AG04449 (cell line): ENCODE measurements around the gene GMCL1.

Experiments
- CTCF ChIA-PET: fragments of 350-600 bp; formaldehyde crosslinking; extraction: SDS; loops from one replicate; lab custom pipeline; 2021; ENCODE audit warnings: antibody characterized with exemption; lab: Yijun Ruan, JAX
- POLR2A ChIA-PET: fragments of 400-600, 350-600 bp; formaldehyde crosslinking; extraction: SDS; loops from one replicate; lab custom pipeline; 2020; ENCODE audit warnings: antibody characterized with exemption, inconsistent platforms; lab: Yijun Ruan, JAX
- DNase-seq: peaks from one replicate; pipeline ENCODE4 v3.0.0-alpha.2; 2010; ENCODE audit warnings: low read depth, low spot score
- H3K4me3 ChIP-seq: 2 replicates; pipeline ENCODE4 v1.5.1; 2011; ENCODE audit warnings: low read depth, mild to moderate bottlenecking, control low read depth, low read length
- TF ChIP-seq, protein P1 (sequence below): IDR thresholded peaks from one replicate; pipeline ENCODE4 v1.5.1; 2011; ENCODE audit warnings: mild to moderate bottlenecking, moderate library complexity, low read length, control low read depth, inconsistent platforms; ENCODE audit not compliant: insufficient read depth; ENCODE audit errors: missing control alignments

Gene GMCL1

DNA sequence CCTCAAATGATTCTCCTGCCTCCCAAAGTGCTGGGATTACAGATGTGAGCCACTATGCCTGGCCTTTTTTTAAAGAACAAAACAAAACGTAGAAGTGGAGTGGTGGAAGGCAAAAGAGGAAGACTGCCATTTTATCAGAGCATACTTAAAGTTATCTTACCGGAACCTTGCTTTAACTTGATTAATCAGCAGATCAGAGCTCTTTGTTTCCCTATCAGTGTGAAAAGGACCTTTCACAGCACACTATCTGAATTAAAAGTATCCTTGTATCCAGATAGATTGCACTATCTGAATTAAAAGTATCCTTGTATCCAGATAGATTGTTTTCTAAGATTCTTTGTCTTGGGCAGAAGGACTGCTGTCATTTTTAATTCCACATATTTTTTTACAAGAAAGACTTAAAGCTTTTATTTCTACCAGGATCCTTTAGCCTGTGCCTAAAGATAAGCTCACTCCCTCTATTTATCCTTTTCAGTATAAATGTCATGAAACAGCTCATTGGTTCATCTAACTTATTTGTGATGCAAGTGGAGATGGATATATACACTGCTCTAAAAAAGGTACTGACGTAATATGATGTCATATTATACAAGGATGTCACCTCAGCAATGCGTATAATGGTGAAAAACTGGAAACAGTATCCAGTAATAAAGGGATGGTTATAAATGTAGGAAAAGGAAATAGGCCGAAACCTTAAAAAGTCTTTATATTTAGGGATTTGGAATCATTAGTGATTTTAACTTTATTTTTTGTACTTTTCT, 17.8 kb downstream of the GMCL1 start:
- DNase-seq, result no peak
- CTCF ChIA-PET, result interaction anchor here (1.7 kb wide), 2 partner anchors 31 to 122 kb away, joined by 8 to 9 read pairs; no protein-coding TSS in a partner anchor
- TF ChIP-seq, protein P1, sequence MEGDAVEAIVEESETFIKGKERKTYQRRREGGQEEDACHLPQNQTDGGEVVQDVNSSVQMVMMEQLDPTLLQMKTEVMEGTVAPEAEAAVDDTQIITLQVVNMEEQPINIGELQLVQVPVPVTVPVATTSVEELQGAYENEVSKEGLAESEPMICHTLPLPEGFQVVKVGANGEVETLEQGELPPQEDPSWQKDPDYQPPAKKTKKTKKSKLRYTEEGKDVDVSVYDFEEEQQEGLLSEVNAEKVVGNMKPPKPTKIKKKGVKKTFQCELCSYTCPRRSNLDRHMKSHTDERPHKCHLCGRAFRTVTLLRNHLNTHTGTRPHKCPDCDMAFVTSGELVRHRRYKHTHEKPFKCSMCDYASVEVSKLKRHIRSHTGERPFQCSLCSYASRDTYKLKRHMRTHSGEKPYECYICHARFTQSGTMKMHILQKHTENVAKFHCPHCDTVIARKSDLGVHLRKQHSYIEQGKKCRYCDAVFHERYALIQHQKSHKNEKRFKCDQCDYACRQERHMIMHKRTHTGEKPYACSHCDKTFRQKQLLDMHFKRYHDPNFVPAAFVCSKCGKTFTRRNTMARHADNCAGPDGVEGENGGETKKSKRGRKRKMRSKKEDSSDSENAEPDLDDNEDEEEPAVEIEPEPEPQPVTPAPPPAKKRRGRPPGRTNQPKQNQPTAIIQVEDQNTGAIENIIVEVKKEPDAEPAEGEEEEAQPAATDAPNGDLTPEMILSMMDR, result no peak
- H3K4me3 ChIP-seq, result no peak overlapping the region
- POLR2A ChIA-PET, result no interaction called here

DNA sequence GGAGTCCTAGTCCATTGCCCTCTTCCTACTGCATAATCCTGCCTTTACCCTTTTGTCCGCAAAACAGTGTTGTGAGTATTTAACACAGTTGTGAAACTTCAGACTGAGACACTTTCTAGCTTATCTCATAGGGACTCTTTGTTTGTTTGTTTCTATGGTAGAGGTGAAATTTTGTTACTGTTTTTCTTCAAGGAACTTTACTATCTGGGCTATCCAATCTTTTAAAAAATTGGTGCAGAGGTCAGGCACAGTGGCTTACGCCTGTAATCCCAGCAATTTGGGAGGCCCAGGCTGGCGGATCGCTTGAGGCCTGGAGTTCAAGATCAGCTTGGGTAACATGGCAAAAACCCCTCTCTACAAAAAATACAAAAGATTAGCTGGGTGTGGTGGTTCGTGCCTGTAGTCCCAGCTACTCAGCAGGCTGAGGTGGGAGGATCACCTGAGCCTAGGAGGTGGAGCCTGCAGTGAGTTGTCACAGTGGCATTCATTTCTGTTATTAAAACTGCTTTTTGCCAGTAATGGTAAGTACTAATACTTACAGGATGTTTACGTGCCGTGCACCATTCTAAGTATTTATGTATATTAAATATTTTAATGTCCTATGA, 18.8 kb downstream of the GMCL1 start:
- no peak overlapping the region for H3K4me3 ChIP-seq
- DNase-seq, result no peak
- CTCF ChIA-PET, result interaction anchor here (1.7 to 1.9 kb wide), 3 partner anchors 32 to 123 kb away, joined by 5 to 9 read pairs (median 8); no protein-coding TSS in a partner anchor
- TF ChIP-seq, protein P1, result no peak
- POLR2A ChIA-PET, result no interaction called here

DNA sequence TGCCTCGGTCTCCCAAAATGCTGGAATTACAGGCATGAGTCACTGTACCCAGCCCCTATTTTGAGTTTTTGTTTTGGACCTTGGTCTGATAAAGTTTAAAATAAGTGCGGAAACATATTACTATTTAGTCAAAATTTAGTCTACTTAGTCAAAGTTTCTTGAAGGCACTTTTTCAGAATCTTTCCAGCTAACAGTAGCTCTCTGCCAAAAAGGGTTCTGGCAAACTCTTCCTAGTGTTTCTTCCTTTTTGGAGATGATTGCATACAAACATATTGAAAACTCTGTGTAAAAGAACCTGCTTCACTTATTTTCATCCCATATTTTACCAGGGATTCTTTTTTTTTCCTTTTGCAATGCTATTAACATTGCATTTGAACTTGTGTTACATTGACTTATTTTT, 28.8 kb downstream of the GMCL1 start:
- DNase-seq, result no peak
- POLR2A ChIA-PET, result no interaction called here
- H3K4me3 ChIP-seq, result no peak overlapping the region
- CTCF ChIA-PET, result interaction anchor here (1.8 kb wide), 1 partner anchor 133 kb away, joined by 4 read pairs; no protein-coding TSS in a partner anchor
- TF ChIP-seq, protein P1, result no peak

DNA sequence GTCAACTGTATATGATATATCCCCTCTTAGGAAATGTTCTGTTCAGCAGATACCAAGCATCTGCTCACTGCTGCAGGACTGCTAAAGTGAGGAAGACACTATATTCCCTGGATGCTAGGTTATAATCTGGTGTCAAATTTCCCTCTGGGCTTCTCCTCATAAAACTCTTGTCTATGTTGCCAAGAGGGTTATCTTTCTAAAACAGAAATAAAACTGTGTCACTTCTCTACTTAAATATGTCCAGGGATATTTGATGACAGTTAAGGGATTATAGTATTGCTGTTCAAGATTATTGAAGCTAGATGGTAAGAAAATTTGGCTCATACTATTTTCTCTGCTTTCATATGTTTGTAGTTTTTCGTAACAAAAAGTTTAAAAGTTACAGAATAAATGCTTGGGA, 33.8 kb downstream of the GMCL1 start:
- H3K4me3 ChIP-seq, result no peak overlapping the region
- no peak for DNase-seq
- TF ChIP-seq, protein P1, result no peak
- POLR2A ChIA-PET, result no interaction called here
- CTCF ChIA-PET, result interaction anchor here (0.9 to 1.6 kb wide), 2 partner anchors 9 to 17 kb away, joined by 3 to 4 read pairs; no protein-coding TSS in a partner anchor

DNA sequence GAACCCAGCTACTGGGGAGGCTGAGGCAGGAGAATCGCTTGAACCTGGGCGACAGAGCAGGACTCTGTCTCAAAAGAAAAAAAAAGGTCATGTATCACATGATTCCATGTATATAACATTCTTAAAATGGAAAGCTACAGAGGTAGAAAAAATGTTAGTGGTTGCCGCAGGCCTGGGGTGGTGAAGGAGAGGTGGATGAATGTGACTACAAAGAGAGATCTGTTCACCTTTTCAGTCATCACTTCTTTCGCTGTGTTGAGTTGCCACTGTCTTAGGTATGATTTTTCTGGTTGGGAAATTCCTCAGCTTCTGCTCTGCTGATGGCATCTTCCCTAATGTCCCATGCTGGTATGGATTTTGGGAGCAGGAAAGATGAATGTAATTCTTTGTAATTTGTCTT, 59.0 kb downstream of the GMCL1 start:
- ChIA-PET CTCF (interaction anchor here (1.1 to 1.3 kb wide), 2 partner anchors 10 to 164 kb away, joined by 3 to 4 read pairs; no protein-coding TSS in a partner anchor), POLR2A (no interaction called here)
- TF ChIP-seq, protein P1, result no peak

DNA sequence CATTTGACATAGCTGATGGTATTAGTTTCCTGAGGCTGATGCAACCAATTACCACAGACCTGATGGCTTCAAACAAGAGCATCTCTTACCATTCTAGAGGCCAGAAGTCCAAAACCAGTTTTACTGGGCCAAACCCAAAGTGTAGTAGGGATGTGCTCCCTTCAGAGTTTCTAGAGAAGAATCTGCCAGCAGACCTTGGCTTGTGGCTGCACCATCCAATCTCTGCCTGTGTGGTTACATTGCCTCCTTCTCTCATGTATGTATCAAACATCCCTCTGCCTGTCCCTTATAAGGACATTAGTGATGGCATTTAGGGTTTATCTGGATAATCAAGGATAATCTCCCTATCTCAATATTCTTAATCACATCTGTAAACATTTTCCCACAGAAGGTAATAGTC, 59.8 kb downstream of the GMCL1 start:
- no peak for DNase-seq
- ChIA-PET POLR2A (no interaction called here), CTCF (interaction anchor here (1.3 kb wide), 1 partner anchor 165 kb away, joined by 4 read pairs; no protein-coding TSS in a partner anchor)
- no peak overlapping the region for H3K4me3 ChIP-seq
- TF ChIP-seq, protein P1, result no peak

More for the DNA sequence above, 59.0 kb downstream of the GMCL1 start:
- H3K4me3 ChIP-seq, result no peak overlapping the region
- DNase-seq, result no peak
